ENCODE data around the gene TCFL5.

The TCFL5 gene

DNA sequence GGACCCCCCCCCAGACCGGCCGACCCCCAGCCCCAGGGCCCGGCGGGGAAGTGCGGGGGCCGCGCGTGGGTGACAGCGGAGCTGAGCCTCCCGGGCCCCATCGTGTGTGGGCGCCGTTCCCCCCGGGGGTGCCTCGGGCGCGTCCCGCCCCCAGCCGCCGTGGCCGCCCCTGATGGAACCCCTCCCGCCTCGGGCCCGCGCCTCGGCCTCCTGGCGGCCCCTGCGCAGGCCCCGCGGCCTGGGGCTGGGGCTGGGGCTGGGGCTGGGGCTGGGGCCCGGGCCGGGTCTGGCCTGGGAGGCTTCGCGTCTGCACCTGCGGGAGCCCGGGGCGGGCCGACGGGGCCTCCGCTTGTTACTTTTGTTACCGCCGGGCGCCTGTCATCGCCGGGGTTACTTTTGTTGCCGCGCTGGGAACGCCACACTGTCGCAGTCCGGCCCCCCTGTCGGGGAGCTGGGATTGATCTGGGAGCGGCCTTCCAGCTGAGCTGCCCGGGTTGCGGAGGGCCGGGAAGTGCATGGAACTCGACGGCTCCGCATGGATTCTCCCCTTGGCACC is 56.4 kb downstream of the TCFL5 start:
- H3K4me3 ChIP-seq (ENCODE audit: control insufficient read depth in 1 of 7, extremely low read depth in 1 of 7, insufficient read depth in 4 of 7, low read depth in 2 of 7, low read length in 6 of 7) = peak overlapping the region; percentile 42 to 92 (median 85)
- H3K4me1 ChIP-seq (ENCODE audit: control extremely low read depth in 1 of 4, control insufficient read depth in 4 of 4, insufficient read depth in 4 of 4, low read length in 3 of 4) = peaks cover 0 to 38% (median 23%) of the 10 kb centered on the region in 4 experiments
- DNase-seq = no peak
- under 1% methylated on average over 43 of the region's 58 CpGs for WGBS (ENCODE audit: insufficient coverage)
- H3K27me3 ChIP-seq (replicated peaks in 2 of 5; ENCODE audit: control insufficient read depth in 4 of 5, insufficient read depth in 5 of 5, low read length in 4 of 5) = no peaks in the 10 kb centered on the region
- no peaks in the 10 kb centered on the region for H3K9me3 ChIP-seq (ENCODE audit: control extremely low read depth in 1 of 5, control insufficient read depth in 4 of 5, insufficient read depth in 2 of 5, low read depth in 1 of 5, low read length in 4 of 5)
- H3K36me3 ChIP-seq (ENCODE audit: control insufficient read depth in 4 of 4, insufficient read depth in 4 of 4, low read length in 3 of 4) = peaks cover 2 to 49% (median 27%) of the 10 kb centered on the region in 4 experiments
- POLR2A ChIA-PET = interaction anchor here (0.7 kb wide), 1 partner anchor 153 kb away, joined by 3 read pairs; no protein-coding TSS in a partner anchor
- CTCF ChIA-PET = interaction anchor here (1.2 to 1.8 kb wide), 3 partner anchors 10 to 189 kb away, joined by 3 to 6 read pairs (median 3); no protein-coding TSS in a partner anchor
- H3K27ac ChIP-seq (ENCODE audit: insufficient read depth in 1 of 2, low read depth in 1 of 2, low read length in 2 of 2, poor library complexity in 1 of 2, severe bottlenecking in 2 of 2) = peak overlapping the region in 1 of 2 experiments; percentile 79

DNA sequence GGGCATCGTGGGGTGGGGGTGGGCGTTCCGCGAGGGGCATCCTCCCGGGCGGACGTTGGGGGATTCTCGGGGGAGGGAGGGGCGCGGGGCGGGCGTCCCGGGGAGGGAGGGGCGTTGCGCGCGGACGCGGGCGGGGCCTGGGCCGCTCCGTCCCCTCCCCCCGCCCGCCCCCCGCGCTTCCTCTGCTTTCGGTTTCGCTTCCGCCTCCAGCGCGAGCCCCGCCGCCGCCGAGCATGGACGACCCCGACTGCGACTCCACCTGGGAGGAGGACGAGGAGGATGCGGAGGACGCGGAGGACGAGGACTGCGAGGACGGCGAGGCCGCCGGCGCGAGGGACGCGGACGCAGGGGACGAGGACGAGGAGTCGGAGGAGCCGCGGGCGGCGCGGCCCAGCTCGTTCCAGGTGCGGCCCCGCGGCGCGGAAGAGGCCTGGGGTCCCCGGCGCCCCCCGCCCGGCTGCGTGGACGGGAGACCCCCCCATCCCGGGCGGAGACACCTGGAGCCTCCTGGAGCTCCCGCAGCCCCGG is 56.9 kb downstream of the TCFL5 start, which contains the start of gene OGFR:
TSS of gene OGFR (plus strand) at position 209 of the 528 bp plus-strand sequence. CDS start at position 234, 25 bp downstream.
- peak; percentile 60 to 81 (median 80) for DNase-seq
- Histone ChIP-seq H3K4me3 (ENCODE audit: control insufficient read depth in 1 of 7, extremely low read depth in 1 of 7, insufficient read depth in 4 of 7, low read depth in 2 of 7, low read length in 6 of 7) (peak within 1 kb of the TSS; percentile 42 to 92 (median 85)), H3K9me3 (ENCODE audit: control extremely low read depth in 1 of 5, control insufficient read depth in 4 of 5, insufficient read depth in 2 of 5, low read depth in 1 of 5, low read length in 4 of 5) (no peaks in the 10 kb centered on the region), H3K27ac (ENCODE audit: insufficient read depth in 1 of 2, low read depth in 1 of 2, low read length in 2 of 2, poor library complexity in 1 of 2, severe bottlenecking in 2 of 2) (peak within 1 kb of the TSS in 1 of 2 experiments; percentile 79), H3K27me3 (replicated peaks in 2 of 5; ENCODE audit: control insufficient read depth in 4 of 5, insufficient read depth in 5 of 5, low read length in 4 of 5) (no peaks in the 10 kb centered on the region), H3K36me3 (ENCODE audit: control insufficient read depth in 4 of 4, insufficient read depth in 4 of 4, low read length in 3 of 4) (peaks cover 0 to 49% (median 29%) of the 10 kb centered on the region in 4 experiments), H3K4me1 (ENCODE audit: control extremely low read depth in 1 of 4, control insufficient read depth in 4 of 4, insufficient read depth in 4 of 4, low read length in 3 of 4) (peaks cover 0 to 38% (median 23%) of the 10 kb centered on the region in 4 experiments)
- ChIA-PET POLR2A (no interaction called here), CTCF (interaction anchor here (1.5 to 1.8 kb wide), 2 partner anchors 10 to 188 kb away, joined by 3 to 6 read pairs; no protein-coding TSS in a partner anchor)
- 0% methylated on average over 43 of the region's 77 CpGs for WGBS (ENCODE audit: insufficient coverage)

DNA sequence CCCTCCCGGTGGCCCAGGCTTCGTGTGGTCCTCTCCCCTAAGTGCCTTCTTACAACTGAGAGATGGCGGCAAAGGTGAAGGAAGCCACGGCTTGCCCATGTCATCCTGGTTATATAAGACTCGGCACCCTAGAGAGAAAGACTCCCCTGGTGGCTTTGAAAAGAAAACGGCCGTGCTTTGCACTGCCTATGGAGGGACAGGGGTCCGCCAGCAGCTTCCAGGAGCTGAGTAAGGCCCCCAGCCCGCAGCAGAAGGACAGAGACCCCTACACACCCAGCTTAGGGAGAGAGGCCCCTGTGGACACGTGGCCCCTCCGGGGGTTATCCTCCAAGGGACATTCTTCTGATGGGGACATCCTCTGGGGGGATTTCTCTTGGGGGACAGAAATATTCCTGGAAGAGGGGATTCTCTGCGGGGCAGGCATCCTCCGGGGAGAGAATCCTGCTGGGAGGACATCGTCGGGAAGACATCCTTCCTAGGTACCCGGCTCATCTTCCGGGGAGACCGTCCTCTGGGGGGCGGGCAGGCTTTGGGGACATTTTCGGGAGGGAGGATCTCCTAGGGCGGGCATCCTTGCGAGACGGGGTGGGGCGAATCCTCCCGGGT is 57.5 kb downstream of the TCFL5 start:
- Histone ChIP-seq H3K27me3 (replicated peaks in 2 of 5; ENCODE audit: control insufficient read depth in 4 of 5, insufficient read depth in 5 of 5, low read length in 4 of 5) (no peaks in the 10 kb centered on the region), H3K9me3 (ENCODE audit: control extremely low read depth in 1 of 5, control insufficient read depth in 4 of 5, insufficient read depth in 2 of 5, low read depth in 1 of 5, low read length in 4 of 5) (no peaks in the 10 kb centered on the region), H3K36me3 (ENCODE audit: control insufficient read depth in 4 of 4, insufficient read depth in 4 of 4, low read length in 3 of 4) (peaks cover under 1 to 49% (median 28%) of the 10 kb centered on the region in 4 experiments), H3K4me3 (ENCODE audit: control insufficient read depth in 1 of 7, extremely low read depth in 1 of 7, insufficient read depth in 4 of 7, low read depth in 2 of 7, low read length in 6 of 7) (peak overlapping the region; percentile 23 to 92 (median 60)), H3K27ac (ENCODE audit: insufficient read depth in 1 of 2, low read depth in 1 of 2, low read length in 2 of 2, poor library complexity in 1 of 2, severe bottlenecking in 2 of 2) (no peak overlapping the region), H3K4me1 (ENCODE audit: control extremely low read depth in 1 of 4, control insufficient read depth in 4 of 4, insufficient read depth in 4 of 4, low read length in 3 of 4) (peaks cover 0 to 38% (median 23%) of the 10 kb centered on the region in 4 experiments)
- DNase-seq = peak; percentile 49 to 71 (median 63)
- WGBS (ENCODE audit: insufficient coverage) = 25% methylated on average over 9 of the region's 25 CpGs
- CTCF ChIA-PET = interaction anchor here (1.8 kb wide), 1 partner anchor 11 kb away, joined by 6 read pairs; no protein-coding TSS in a partner anchor
- POLR2A ChIA-PET = no interaction called here

DNA sequence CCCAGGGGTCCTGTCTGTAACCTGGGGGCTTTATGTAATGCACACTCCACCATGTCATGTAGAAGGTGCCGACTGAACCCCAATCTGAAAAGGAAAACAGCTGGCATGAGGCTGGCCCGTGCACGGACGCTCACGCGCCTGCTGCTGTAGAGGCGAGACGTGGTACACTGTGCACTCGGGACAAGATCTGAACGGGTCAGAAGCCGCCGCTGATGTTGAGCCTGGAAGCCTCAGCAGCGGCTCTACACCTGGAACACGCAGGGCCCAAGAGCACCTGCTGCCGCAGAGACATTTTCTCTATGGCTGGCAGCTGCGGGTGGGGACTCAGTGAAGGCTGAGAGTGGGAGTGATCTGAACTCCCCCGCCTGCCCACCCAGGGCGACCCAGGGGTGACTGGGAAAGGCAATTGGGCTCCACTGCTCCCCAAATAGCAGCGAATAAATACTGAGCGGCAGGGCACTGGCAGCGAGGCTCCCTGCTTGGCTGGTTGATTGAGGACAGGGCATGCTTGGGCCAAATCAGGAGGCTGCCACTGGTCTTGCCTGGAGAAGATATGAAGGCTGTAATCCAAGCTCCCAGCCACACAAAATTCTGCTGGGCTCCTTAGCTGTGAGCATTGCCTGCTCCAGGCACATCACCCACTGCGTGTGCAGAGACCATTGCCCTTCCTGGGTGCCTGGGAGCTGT is 59.5 kb downstream of the TCFL5 start:
- H3K4me1 ChIP-seq (ENCODE audit: control extremely low read depth in 1 of 4, control insufficient read depth in 4 of 4, insufficient read depth in 4 of 4, low read length in 3 of 4) = peaks cover 0 to 42% (median 26%) of the 10 kb centered on the region in 4 experiments
- no peaks in the 10 kb centered on the region for H3K27me3 ChIP-seq (replicated peaks in 2 of 5; ENCODE audit: control insufficient read depth in 4 of 5, insufficient read depth in 5 of 5, low read length in 4 of 5)
- ChIA-PET CTCF (no interaction called here), POLR2A (no interaction called here)
- WGBS (ENCODE audit: insufficient coverage) = 95% methylated on average over 21 of the region's 22 CpGs
- no peak for DNase-seq
- H3K36me3 ChIP-seq (ENCODE audit: control insufficient read depth in 4 of 4, insufficient read depth in 4 of 4, low read length in 3 of 4) = peaks cover 3 to 48% (median 29%) of the 10 kb centered on the region in 4 experiments
- H3K27ac ChIP-seq (ENCODE audit: insufficient read depth in 1 of 2, low read depth in 1 of 2, low read length in 2 of 2, poor library complexity in 1 of 2, severe bottlenecking in 2 of 2) = no peak overlapping the region
- no peak overlapping the region for H3K4me3 ChIP-seq (ENCODE audit: control insufficient read depth in 1 of 7, extremely low read depth in 1 of 7, insufficient read depth in 4 of 7, low read depth in 2 of 7, low read length in 6 of 7)
- H3K9me3 ChIP-seq (ENCODE audit: control extremely low read depth in 1 of 5, control insufficient read depth in 4 of 5, insufficient read depth in 2 of 5, low read depth in 1 of 5, low read length in 4 of 5) = no peaks in the 10 kb centered on the region

DNA sequence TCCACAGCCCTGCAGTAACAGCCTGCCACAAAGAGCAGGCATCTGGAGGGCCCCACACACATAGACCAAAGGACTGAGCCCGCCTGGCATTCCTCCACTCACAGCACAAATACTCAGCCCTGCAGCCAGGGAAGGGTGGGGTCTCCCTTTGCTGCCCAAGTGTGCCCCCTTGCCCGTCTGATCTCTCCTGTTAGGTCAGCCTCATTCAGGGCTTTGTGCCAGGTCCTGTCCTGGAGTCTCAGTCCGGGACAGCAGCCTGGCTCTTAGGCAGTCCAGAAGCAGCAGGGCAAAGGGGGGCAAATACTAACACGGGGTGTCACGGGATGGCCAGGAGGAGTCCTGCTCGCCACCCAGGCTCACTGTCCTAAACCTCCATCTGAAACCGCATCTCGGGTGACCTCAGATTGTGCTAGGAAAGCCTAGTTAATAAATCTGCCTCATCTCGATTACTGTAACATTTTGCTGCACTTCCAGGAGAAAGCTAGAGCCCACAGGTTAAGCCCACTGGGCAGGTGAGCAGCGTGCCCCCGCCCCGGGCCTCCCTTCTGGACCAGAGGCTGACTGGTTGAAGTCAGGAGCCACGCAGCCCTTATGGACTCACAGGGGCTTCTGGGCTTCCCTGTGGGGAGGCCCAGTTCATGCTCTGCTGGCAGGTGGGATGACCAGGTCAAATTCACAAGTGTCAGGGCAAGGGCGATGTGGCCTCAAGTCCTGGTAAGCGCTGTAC is 60.2 kb downstream of the TCFL5 start:
- H3K27ac ChIP-seq (ENCODE audit: insufficient read depth in 1 of 2, low read depth in 1 of 2, low read length in 2 of 2, poor library complexity in 1 of 2, severe bottlenecking in 2 of 2) = no peak overlapping the region
- CTCF ChIA-PET = no interaction called here
- peaks cover 0 to 40% (median 26%) of the 10 kb centered on the region in 4 experiments for H3K4me1 ChIP-seq (ENCODE audit: control extremely low read depth in 1 of 4, control insufficient read depth in 4 of 4, insufficient read depth in 4 of 4, low read length in 3 of 4)
- no peak overlapping the region for H3K4me3 ChIP-seq (ENCODE audit: control insufficient read depth in 1 of 7, extremely low read depth in 1 of 7, insufficient read depth in 4 of 7, low read depth in 2 of 7, low read length in 6 of 7)
- POLR2A ChIA-PET = no interaction called here
- no peaks in the 10 kb centered on the region for H3K9me3 ChIP-seq (ENCODE audit: control extremely low read depth in 1 of 5, control insufficient read depth in 4 of 5, insufficient read depth in 2 of 5, low read depth in 1 of 5, low read length in 4 of 5)
- no peaks in the 10 kb centered on the region for H3K27me3 ChIP-seq (replicated peaks in 2 of 5; ENCODE audit: control insufficient read depth in 4 of 5, insufficient read depth in 5 of 5, low read length in 4 of 5)
- peaks cover 3 to 42% (median 29%) of the 10 kb centered on the region in 4 experiments for H3K36me3 ChIP-seq (ENCODE audit: control insufficient read depth in 4 of 4, insufficient read depth in 4 of 4, low read length in 3 of 4)
- WGBS (ENCODE audit: insufficient coverage) = 96% methylated on average over 14 of the region's 15 CpGs
- DNase-seq = no peak

DNA sequence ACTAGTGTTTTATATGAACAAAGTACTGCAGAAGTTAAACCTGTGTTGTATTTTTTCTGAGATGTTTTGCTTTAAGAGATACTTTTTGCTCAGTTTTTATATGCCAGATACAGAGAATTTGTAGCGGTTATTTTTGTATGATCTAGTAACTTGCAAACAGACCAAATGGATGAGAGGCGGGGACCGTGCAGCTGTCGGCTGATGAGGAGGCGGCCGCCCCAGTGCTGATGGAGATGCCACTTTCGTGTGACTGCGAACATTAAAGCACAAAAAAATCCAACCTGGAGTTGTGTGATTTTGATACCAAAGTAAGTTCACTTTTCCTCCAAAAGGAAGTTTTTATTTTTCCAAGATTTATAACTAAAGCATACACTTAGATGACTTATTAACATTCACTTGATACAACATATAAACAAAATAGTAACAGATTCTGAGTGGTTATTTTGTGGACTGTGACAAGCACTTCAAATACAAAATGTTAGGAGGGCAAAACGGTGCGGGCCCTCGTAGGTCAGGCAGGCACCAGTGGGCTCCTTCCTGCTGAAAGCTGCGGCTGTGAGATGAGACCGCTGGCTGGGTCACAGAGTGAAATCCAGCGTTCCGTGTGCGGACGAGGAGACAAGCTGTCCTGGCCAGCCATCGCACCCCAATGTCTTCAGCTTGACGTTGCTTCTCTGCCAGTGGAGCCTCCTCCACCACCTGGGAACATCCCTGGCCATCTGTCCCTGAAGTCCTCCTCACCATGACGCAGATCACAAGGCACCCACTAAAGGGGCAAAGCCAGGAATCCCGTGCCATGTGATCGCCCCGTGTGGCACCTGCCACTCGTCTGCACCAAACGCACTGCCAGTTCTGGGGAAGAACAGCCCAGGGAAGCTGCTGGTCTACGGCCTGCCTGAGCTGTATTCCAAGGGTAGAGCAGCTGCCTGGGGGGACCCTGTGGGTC is 61.0 kb downstream of the TCFL5 start:
- ChIA-PET POLR2A (no interaction called here), CTCF (interaction anchor here (1.9 kb wide), 1 partner anchor 8 kb away, joined by 10 read pairs; no protein-coding TSS in a partner anchor)
- no peak overlapping the region for H3K4me3 ChIP-seq (ENCODE audit: control insufficient read depth in 1 of 7, extremely low read depth in 1 of 7, insufficient read depth in 4 of 7, low read depth in 2 of 7, low read length in 6 of 7)
- no peaks in the 10 kb centered on the region for H3K9me3 ChIP-seq (ENCODE audit: control extremely low read depth in 1 of 5, control insufficient read depth in 4 of 5, insufficient read depth in 2 of 5, low read depth in 1 of 5, low read length in 4 of 5)
- H3K27ac ChIP-seq (ENCODE audit: insufficient read depth in 1 of 2, low read depth in 1 of 2, low read length in 2 of 2, poor library complexity in 1 of 2, severe bottlenecking in 2 of 2) = no peak overlapping the region
- peaks cover 0 to 36% (median 22%) of the 10 kb centered on the region in 4 experiments for H3K4me1 ChIP-seq (ENCODE audit: control extremely low read depth in 1 of 4, control insufficient read depth in 4 of 4, insufficient read depth in 4 of 4, low read length in 3 of 4)
- no peak for DNase-seq
- WGBS (ENCODE audit: insufficient coverage) = 90% methylated on average over 23 of the region's 26 CpGs
- no peaks in the 10 kb centered on the region for H3K27me3 ChIP-seq (replicated peaks in 2 of 5; ENCODE audit: control insufficient read depth in 4 of 5, insufficient read depth in 5 of 5, low read length in 4 of 5)
- H3K36me3 ChIP-seq (ENCODE audit: control insufficient read depth in 4 of 4, insufficient read depth in 4 of 4, low read length in 3 of 4) = peaks cover 3 to 41% (median 29%) of the 10 kb centered on the region in 4 experiments

Data from common myeloid progenitor, CD34-positive (primary cell).